ENCODE data around the gene CYB561D1. TPM values are rescaled to one million over a fixed set of nuclear protein-coding genes. Genes with fewer than 3 reads are reported as not detected.

The CYB561D1 gene
- total and polyA plus RNA-seq, 9 of the 15 experiments (the other 6 are each of a cell fraction or from before 2014, with no cell fraction given), result 0.71 to 7.2 (median 3.5) TPM

- ATAC-seq (peak; percentile 53; the same call in 1 of the 3 replicates), FAIRE-seq (peak; percentile 15), DNase-seq (ENCODE audit: extremely low read depth in 1 of 4, low spot score in 3 of 4) (peak in 2 of 4 experiments; percentile 34 to 40)
- no peak overlapping the region for H3K4me2 ChIP-seq (ENCODE audit: insufficient read depth, low read length)
- no peak overlapping the region for H3K9ac ChIP-seq (ENCODE audit: insufficient read depth in 1 of 2, low read depth in 2 of 2, low read length in 2 of 2)
- 5% methylated on average over 1 of the region's 1 CpG for WGBS (ENCODE audit: insufficient coverage, low coverage, missing lambda C conversion rate)
- H3K4me3 ChIP-seq, result no peak overlapping the region
- peaks cover 0 to 2% of the 10 kb centered on the region in 2 experiments; a peak in 1 of 5 replicates for H3K4me1 ChIP-seq (replicated peaks in 1 of 2; ENCODE audit: control insufficient read depth in 2 of 2, insufficient read depth in 2 of 2, low read length in 2 of 2)
- ChIA-PET POLR2A (interaction anchor here (0.9 to 1.1 kb wide), 3 partner anchors 14 to 39 kb away, joined by 3 read pairs; partner anchors contain the start of gene ATXN7L2), CTCF (ENCODE audit: low intra/inter-chr PET ratio) (no interaction called here)
- H4K20me1 ChIP-seq (replicated peaks; ENCODE audit: control insufficient read depth, insufficient read depth, low read length), result no peaks in the 10 kb centered on the region
- no peak overlapping the region for H2AFZ ChIP-seq (ENCODE audit: low read depth, low read length)
- no TSS peak for BruUV-seq (replicated peaks)
- no peak overlapping the region for H3K27ac ChIP-seq (ENCODE audit: extremely low read depth, low read depth, low read length)
- H3K79me2 ChIP-seq (ENCODE audit: control insufficient read depth, insufficient read depth, low read length), result no peaks in the 10 kb centered on the region
- in situ Hi-C loops (cut with MboI), result no loop called here
- peaks cover 6 to 11% of the 10 kb centered on the region in 2 experiments; a peak in 3 of 5 replicates for H3K27me3 ChIP-seq (ENCODE audit: control insufficient read depth in 2 of 2, insufficient read depth in 2 of 2, low read length in 2 of 2)
- H3K9me3 ChIP-seq (replicated peaks; ENCODE audit: control insufficient read depth, insufficient read depth, low read depth, low read length), result no peaks in the 10 kb centered on the region
- H3K36me3 ChIP-seq (ENCODE audit: control insufficient read depth, insufficient read depth, low read length), result no peaks in the 10 kb centered on the region
- intact Hi-C loops (cut with micrococcal nuclease), result no loop called here
- no peaks in the 10 kb centered on the region for H3K9me1 ChIP-seq (ENCODE audit: control insufficient read depth, insufficient read depth, low read length)
- no peak for TF ChIP-seq DDX20 (tag; IDR thresholded peaks at IDR 0.05; ENCODE audit: low read depth)
- peak; percentile 32 for TF ChIP-seq CBFA2T2 (conservative IDR thresholded peaks at IDR 0.05)
- TF ChIP-seq ZNF318 (IDR thresholded peaks at IDR 0.05; ENCODE audit: borderline replicate concordance in 1 of 2, low read depth in 1 of 2), result no peak
- no peak for TF ChIP-seq E2F4 (CRISPR knock-in tag; IDR thresholded peaks at IDR 0.05; ENCODE audit: low read depth)
- no peak for TF ChIP-seq PHB2 (IDR thresholded peaks at IDR 0.05; ENCODE audit: low read depth)
- peak; percentile 76 for TF ChIP-seq USF2 (CRISPR knock-in tag; IDR thresholded peaks at IDR 0.05)
- TF ChIP-seq TFE3 (CRISPR knock-in tag; IDR thresholded peaks at IDR 0.05), result peak; percentile 93
- TF ChIP-seq RBM25 (IDR thresholded peaks at IDR 0.05; ENCODE audit: low read depth, low read length, severe bottlenecking), result no peak
- TF ChIP-seq SRSF3 (IDR thresholded peaks at IDR 0.05; ENCODE audit: insufficient read depth, low read length), result no peak
- TF ChIP-seq RAD51 (IDR thresholded peaks at IDR 0.05; ENCODE audit: borderline replicate concordance, low read depth), result peak; percentile 83
Measured at GRCh38 chr1:109444346-109444745, 49.5 kb upstream of the CYB561D1 start.

All from K562 (cell line).